ENCODE data around the gene RNF113B. TPM values are rescaled to one million over a fixed set of nuclear protein-coding genes. Genes with fewer than 3 reads are reported as not detected.

Gene RNF113B
- total and polyA plus RNA-seq, 2 of the 4 experiments (the other 2 are of a cell fraction) = not detected

- Histone ChIP-seq H3K79me1 (ENCODE audit: low read depth in 1 of 2, low read length in 2 of 2) (peaks cover 33 to 77% of the 10 kb centered on the region in 2 experiments), H3K9me3 (ENCODE audit: control insufficient read depth, insufficient read depth, low read length) (no peaks in the 10 kb centered on the region), H3K27ac (ENCODE audit: insufficient read depth, low read length) (no peak overlapping the region), H3K14ac (replicated peaks; ENCODE audit: low read depth, low read length) (no peak overlapping the region), H2AK9ac (replicated peaks; ENCODE audit: low read depth, low read length, poor library complexity) (no peak overlapping the region), H3K27me3 (ENCODE audit: control insufficient read depth, insufficient read depth, low read length) (no peaks in the 10 kb centered on the region), H3K4me2 (ENCODE audit: low read depth, low read length) (no peak overlapping the region), H4K20me1 (ENCODE audit: insufficient read depth, low read length) (peaks cover 23% of the 10 kb centered on the region; the same call in 1 of the 2 replicates), H3K9ac (ENCODE audit: low read depth, low read length) (no peak overlapping the region), H4K91ac (ENCODE audit: insufficient read depth, low read depth, low read length) (no peak overlapping the region), H3K18ac (ENCODE audit: low read depth, low read length) (no peak overlapping the region), H2BK15ac (ENCODE audit: low read depth, low read length) (no peak overlapping the region), H2AK5ac (ENCODE audit: low read depth, low read length) (no peak overlapping the region), H3K4me3 (ENCODE audit: insufficient read depth, low read depth, low read length) (no peak overlapping the region), H2BK120ac (ENCODE audit: low read depth, low read length) (no peak overlapping the region), H4K8ac (ENCODE audit: low read depth in 2 of 2, low read length in 2 of 2) (no peak overlapping the region), H3K4me1 (ENCODE audit: control insufficient read depth, insufficient read depth, low read length) (peaks cover 7% of the 10 kb centered on the region), H2AFZ (replicated peaks; ENCODE audit: low read length, poor library complexity) (no peak overlapping the region), H3K9me1 (ENCODE audit: insufficient read depth, low read length) (peaks cover 15% of the 10 kb centered on the region), H3K23ac (ENCODE audit: low read depth, low read length) (no peak overlapping the region), H3K56ac (ENCODE audit: extremely low read depth, insufficient read depth, low read length) (no peak overlapping the region), H2BK20ac (ENCODE audit: low read depth, low read length) (no peak overlapping the region), H2BK5ac (ENCODE audit: low read depth, low read length, poor library complexity, severe bottlenecking) (no peak overlapping the region), H3K4ac (ENCODE audit: low read depth, low read length) (no peak overlapping the region), H3K36me3 (ENCODE audit: control insufficient read depth, insufficient read depth, low read length) (peaks cover 5% of the 10 kb centered on the region), H4K5ac (ENCODE audit: low read depth, low read length) (no peak overlapping the region)
- dilution Hi-C loops (cut with HindIII; ENCODE audit: low sequenced_read_pairs, unreplicated experiment) (no loop called here), in situ Hi-C loops (cut with MboI; ENCODE audit: low sequenced_read_pairs) (no loop called here), intact Hi-C loops (cut with micrococcal nuclease) (no loop called here)
- POLR2A ChIA-PET (ENCODE audit: unreplicated experiment) = interaction anchor here (0.9 kb wide), 1 partner anchor 8 kb away, joined by 3 read pairs; no protein-coding TSS in a partner anchor
- no TSS peak for BruUV-seq (replicated peaks)
- WGBS, 2 experiments (ENCODE audit: extremely low coverage in 2 of 2, insufficient read length in 1 of 2) = 100% methylated on average over 1 of the region's 4 CpGs; no CpG with 5 or more reads in 1 of the 2 experiments
- CTCF ChIA-PET = interaction anchor here (0.6 kb wide), 1 partner anchor 309 kb away, joined by 3 read pairs; no protein-coding TSS in a partner anchor
- DNase-seq (no peak), ATAC-seq (ENCODE audit: low read depth) (no peak)
- TF ChIP-seq CHD1 (IDR thresholded peaks at IDR 0.05; ENCODE audit: low read depth, low read length) (no peak), RAD21 (IDR thresholded peaks at IDR 0.05; ENCODE audit: low read length) (no peak), FOS (IDR thresholded peaks at IDR 0.05; ENCODE audit: low read depth, low read length) (no peak), RCOR1 (IDR thresholded peaks at IDR 0.05; ENCODE audit: insufficient replicate concordance, low read length) (no peak), RFX5 (IDR thresholded peaks at IDR 0.05; ENCODE audit: low read depth, low read length) (no peak), POLR2A (IDR thresholded peaks at IDR 0.05; ENCODE audit: low read depth, low read length) (no peak), USF2 (IDR thresholded peaks at IDR 0.05; ENCODE audit: low read depth, low read length) (no peak), CTCF (conservative IDR thresholded peaks at IDR 0.05; ENCODE audit: low read depth, low read length) (no peak), BHLHE40 (IDR thresholded peaks at IDR 0.05; ENCODE audit: low read depth, low read length) (no peak), CEBPB (IDR thresholded peaks at IDR 0.05; ENCODE audit: low read depth, low read length) (no peak), MAFK (IDR thresholded peaks at IDR 0.05; ENCODE audit: low read depth, low read length) (no peak), NFE2L2 (IDR thresholded peaks at IDR 0.05; ENCODE audit: low read depth, low read length) (no peak), SMC3 (IDR thresholded peaks at IDR 0.05; ENCODE audit: low read depth, low read length) (no peak)
- TF ChIP-seq, protein P1, sequence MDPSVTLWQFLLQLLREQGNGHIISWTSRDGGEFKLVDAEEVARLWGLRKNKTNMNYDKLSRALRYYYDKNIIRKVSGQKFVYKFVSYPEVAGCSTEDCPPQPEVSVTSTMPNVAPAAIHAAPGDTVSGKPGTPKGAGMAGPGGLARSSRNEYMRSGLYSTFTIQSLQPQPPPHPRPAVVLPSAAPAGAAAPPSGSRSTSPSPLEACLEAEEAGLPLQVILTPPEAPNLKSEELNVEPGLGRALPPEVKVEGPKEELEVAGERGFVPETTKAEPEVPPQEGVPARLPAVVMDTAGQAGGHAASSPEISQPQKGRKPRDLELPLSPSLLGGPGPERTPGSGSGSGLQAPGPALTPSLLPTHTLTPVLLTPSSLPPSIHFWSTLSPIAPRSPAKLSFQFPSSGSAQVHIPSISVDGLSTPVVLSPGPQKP (IDR thresholded peaks at IDR 0.05; ENCODE audit: borderline replicate concordance, low read depth, low read length) = no peak
These were observed 5.1 kb upstream of the RNF113B start for GRCh38 chr13:98182153-98182552.
